BJ (cell line): Measurements from ENCODE around the gene DNAJC7. TPM values are rescaled to one million over a fixed set of nuclear protein-coding genes. Genes with fewer than 3 reads are reported as not detected.

ENCODE experiments used
- CTCF ChIA-PET: fragments of 350-600 bp; formaldehyde crosslinking; extraction: SDS; loops from one replicate; lab custom pipeline; 2021; ENCODE audit warnings: antibody characterized with exemption, inconsistent platforms; lab: Yijun Ruan, JAX
- POLR2A ChIA-PET: fragments of 300-600 bp; sonication (Branson Sonifier 250); formaldehyde crosslinking; extraction: SDS; loops from one replicate; lab custom pipeline; 2021; ENCODE audit warnings: antibody characterized with exemption; lab: Charles Lee
- DNase-seq: peaks from one replicate; pipeline ENCODE4 v3.0.0-alpha.2; 2011; ENCODE audit warnings: low read depth
- H3K27me3 ChIP-seq: 2 replicates; pipeline ENCODE4 v1.6.0; 2011; ENCODE audit warnings: low read length; ENCODE audit not compliant: control insufficient read depth, insufficient read depth
- H3K36me3 ChIP-seq: 2 replicates; pipeline ENCODE4 v1.5.1; 2011; ENCODE audit warnings: low read length; ENCODE audit not compliant: control insufficient read depth, insufficient read depth
- H3K4me3 ChIP-seq: 2 replicates; pipeline ENCODE4 v1.5.1; 2011; ENCODE audit warnings: low read depth, mild to moderate bottlenecking, control low read depth, low read length
- CTCF ChIP-seq: IDR thresholded peaks from 2 replicates; pipeline ENCODE4 v1.5.1; 2011; ENCODE audit warnings: low read depth, mild to moderate bottlenecking, control low read depth, inconsistent platforms, low read length, moderate library complexity; ENCODE audit not compliant: insufficient read depth
- polyA plus RNA-seq: library from polyadenylated mRNA; depleted of rRNA; stranded (reverse); fragments of >200 nt; gene quantifications from 2 replicates; pipeline ENCODE4 v1.2.3, GENCODE V29; 2011

Gene DNAJC7
- polyA plus RNA-seq, 1 experiment: 41.1 TPM

- POLR2A ChIA-PET: no interaction called here
- no peaks in the 10 kb centered on the region for H3K36me3 ChIP-seq
- CTCF ChIA-PET: interaction anchor here (1.2 to 1.8 kb wide), 2 partner anchors 11 to 50 kb away, joined by 4 to 5 read pairs; partner anchors contain the start of gene NKIRAS2
- DNase-seq: no peak
- H3K27me3 ChIP-seq: no peaks in the 10 kb centered on the region
- TF ChIP-seq CTCF: 0 out of 2 replicates have a peak, but pooled peaks have one; percentile 2
- H3K4me3 ChIP-seq: no peak overlapping the region
Measured at GRCh38 chr17:42009170-42009569, 8.1 kb downstream of the DNAJC7 start.

GRCh38 chr17:42005166-42005565, 12.1 kb downstream of the DNAJC7 start:
- Histone ChIP-seq H3K27me3 (no peaks in the 10 kb centered on the region), H3K36me3 (peaks cover 1% of the 10 kb centered on the region; the same call in 1 of the 2 replicates), H3K4me3 (no peak overlapping the region)
- CTCF ChIA-PET: interaction anchor here (2.3 kb wide), 1 partner anchor 20 kb away, joined by 9 read pairs; no protein-coding TSS in a partner anchor
- POLR2A ChIA-PET: no interaction called here
- DNase-seq: peak; percentile 59
- no peak for TF ChIP-seq CTCF

GRCh38 chr17:42002792-42003301, 14.4 kb downstream of the DNAJC7 start:
- TF ChIP-seq CTCF: no peak
- Histone ChIP-seq H3K36me3 (peaks cover 5% of the 10 kb centered on the region), H3K27me3 (no peaks in the 10 kb centered on the region), H3K4me3 (no peak overlapping the region)
- ChIA-PET CTCF (interaction anchor here (1.2 to 2.3 kb wide), 3 partner anchors 15 to 37 kb away, joined by 3 to 9 read pairs (median 4); partner anchors contain the start of genes CNP and DNAJC7), POLR2A (interaction anchor here (0.6 to 1.0 kb wide), 3 partner anchors 13 to 15 kb away, joined by 3 to 4 read pairs (median 4); partner anchors contain the start of gene DNAJC7)
- no peak for DNase-seq

GRCh38 chr17:42002175-42002791, 15.0 kb downstream of the DNAJC7 start:
- POLR2A ChIA-PET: interaction anchor here (1.0 kb wide), 2 partner anchors 13 to 15 kb away, joined by 3 to 4 read pairs; partner anchors contain the start of gene DNAJC7
- no peak overlapping the region for H3K4me3 ChIP-seq
- DNase-seq: no peak
- CTCF ChIA-PET: interaction anchor here (1.2 to 1.4 kb wide), 2 partner anchors 16 to 36 kb away, joined by 3 to 4 read pairs; partner anchors contain the start of genes CNP and DNAJC7
- no peak for TF ChIP-seq CTCF
- H3K27me3 ChIP-seq: no peaks in the 10 kb centered on the region
- peaks cover 8% of the 10 kb centered on the region for H3K36me3 ChIP-seq

- ChIA-PET POLR2A (interaction anchor here (1.0 kb wide), 1 partner anchor 14 kb away, joined by 3 read pairs; no protein-coding TSS in a partner anchor), CTCF (no interaction called here)
- H3K4me3 ChIP-seq: no peak overlapping the region
- peaks cover 12% of the 10 kb centered on the region for H3K36me3 ChIP-seq
- DNase-seq: no peak
- TF ChIP-seq CTCF: no peak
- no peaks in the 10 kb centered on the region for H3K27me3 ChIP-seq
Measured at GRCh38 chr17:42001729-42002128, 15.5 kb downstream of the DNAJC7 start.
